HG03469 (cell line): ENCODE measurements around the gene STK32B.

Experiments
- ATAC-seq: cut with Tn5 transposase; IDR thresholded peaks from one replicate; pipeline ENCODE4 v1.9.1; 2021; ENCODE audit warnings: mild to moderate bottlenecking, moderate library complexity, moderate number of reproducible peaks; ENCODE audit not compliant: unreplicated experiment

Gene STK32B

GRCh38 chr4:5029447-5029846 is 21.8 kb upstream of the STK32B start:
- ATAC-seq = no peak

GRCh38 chr4:5030221-5030620 is 21.1 kb upstream of the STK32B start:
- ATAC-seq = no peak

GRCh38 chr4:5030927-5031326 is 20.4 kb upstream of the STK32B start:
- no peak for ATAC-seq

- no peak for ATAC-seq
Measured at GRCh38 chr4:5032813-5033212, 18.5 kb upstream of the STK32B start.

DNA sequence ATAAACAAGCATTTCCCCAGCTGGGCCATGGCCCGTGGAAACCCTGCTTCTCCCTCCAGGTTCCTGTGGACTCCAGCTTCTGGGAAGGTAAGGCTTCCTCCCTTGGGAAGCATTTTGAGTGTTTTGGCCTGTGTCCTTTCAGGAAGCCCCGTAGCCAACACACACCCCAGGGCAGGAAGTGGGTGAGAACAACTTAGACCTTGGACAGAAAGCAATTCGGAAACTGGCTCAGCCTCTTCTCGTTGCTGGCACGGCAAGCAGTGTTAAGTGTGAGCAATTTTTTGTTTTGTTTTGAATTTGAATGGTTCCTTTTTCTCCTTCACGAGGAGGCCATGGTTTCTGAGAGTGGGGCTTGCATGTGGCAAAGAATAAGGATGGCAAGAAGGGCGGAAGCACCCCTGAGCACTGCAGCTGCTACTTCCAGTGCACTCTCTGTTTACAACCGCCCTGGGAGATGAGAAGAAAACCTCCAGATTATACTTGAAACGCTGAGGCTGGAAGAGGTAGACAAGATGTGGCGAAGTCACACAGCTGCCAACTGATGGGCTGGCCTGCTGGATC is 17.9 kb upstream of the STK32B start:
- ATAC-seq = no peak

DNA sequence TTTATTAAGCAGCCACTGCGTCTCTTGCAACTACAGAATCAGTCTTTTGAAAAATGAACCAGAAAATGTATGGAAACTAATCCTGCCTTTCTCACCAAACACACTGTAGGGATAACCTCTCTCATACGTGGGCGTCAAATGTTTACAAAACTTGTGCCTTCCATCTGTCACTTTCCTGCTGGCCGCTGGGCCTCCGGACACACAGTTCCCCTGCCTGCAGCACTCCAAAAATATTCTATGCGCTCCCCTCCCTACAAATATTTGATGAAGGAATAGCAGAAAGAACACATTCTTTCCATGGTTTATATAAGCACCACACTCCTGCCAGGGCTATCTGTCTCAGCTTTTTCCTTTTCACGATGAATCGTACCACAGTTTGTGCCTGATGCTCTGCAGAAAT is 17.1 kb upstream of the STK32B start:
- ATAC-seq = no peak

DNA sequence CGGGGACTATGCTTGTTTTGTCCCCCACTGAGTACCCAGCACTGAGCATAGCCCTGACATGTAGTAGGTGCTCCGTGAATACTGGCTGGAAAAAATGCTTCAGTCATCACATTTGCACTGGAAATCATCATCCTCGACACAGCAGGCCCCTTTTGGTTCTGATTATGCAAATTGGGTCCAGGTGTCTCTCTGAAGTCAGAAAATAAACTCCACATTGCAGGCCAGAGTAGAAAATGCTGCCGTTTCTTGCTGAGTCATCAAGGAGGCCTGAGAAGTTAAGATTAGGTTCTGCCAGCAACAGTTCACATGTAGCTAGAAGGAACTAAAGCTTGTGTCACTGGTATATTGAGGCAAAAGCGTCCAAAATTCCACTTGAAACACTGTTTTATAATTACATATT is 15.0 kb upstream of the STK32B start:
- ATAC-seq = no peak

GRCh38 chr4:5037553-5038551 is 13.4 kb upstream of the STK32B start:
- ATAC-seq = no peak

DNA sequence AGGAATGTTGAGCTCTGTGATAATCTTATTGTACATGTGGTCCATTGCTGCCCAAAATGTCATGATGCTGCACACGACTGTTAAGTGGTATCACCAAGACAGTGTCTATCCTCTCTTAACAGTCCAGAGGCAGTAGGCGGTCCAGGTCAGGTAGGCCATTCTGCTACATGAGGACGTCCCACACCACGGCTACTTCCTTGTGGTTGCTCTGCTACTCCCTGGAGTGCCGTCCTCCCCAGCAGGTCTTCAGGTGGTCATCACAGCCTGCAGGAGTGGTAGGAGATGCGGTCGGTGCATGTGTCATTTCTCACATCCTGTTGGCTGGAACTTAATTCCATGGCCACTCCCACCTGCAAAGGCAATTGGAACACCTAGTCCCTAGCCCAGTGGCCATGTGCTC is 11.5 kb upstream of the STK32B start:
- no peak for ATAC-seq

DNA sequence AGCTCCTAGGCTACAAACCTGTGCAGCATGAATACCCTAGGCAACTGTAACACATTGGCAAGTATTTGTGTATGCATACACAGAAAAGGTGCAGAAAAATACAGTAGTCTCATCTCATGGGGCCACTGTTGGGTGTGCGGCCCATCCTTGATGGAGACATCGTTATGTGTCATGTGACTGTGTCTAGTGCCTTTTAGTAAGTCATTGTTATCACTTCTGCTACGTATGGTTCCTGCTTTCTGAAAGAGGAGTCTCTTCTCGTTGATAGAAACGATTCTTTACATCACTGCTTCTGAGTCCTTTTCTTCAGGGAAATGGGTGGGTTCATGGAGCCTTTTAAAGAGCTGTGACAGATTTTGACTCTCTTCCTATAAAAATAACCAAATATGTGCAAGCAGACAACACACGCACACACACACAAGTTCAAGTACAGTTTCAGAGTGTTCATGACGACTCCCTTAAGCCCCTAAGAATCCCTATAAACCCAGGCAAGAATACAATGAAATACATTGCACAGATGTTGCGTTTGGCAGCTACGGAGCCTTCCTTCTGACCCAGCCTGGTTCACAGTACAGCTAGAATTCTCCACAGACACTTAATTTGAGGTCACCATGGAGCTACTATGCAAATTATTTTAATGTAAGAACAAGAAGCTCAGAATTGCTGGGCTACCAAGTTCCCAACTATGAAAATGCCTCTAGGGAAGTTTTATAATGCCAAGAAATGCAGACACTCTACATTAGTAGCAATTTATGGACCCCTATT is 10.2 kb upstream of the STK32B start:
- ATAC-seq = no peak

DNA sequence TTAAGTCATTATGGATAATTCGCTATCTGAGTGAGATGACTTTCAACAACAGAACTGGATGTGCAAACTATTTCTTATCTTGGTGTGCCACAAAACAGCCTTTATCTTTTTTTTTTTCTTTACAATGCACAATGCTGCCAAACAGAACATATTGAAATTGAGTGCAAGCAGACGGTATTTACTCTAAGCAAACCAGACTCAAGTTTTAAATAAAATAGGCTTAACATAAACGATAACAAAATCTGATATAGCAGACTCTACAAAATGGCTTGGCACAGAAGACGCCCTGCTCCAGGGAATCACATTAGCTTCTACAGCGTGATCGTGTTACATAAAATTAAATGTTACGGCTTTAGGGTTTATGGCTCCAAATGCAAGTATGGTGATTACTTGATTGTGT is 9.6 kb upstream of the STK32B start:
- ATAC-seq = no peak

- ATAC-seq = no peak
Measured at GRCh38 chr4:5043579-5043978, 7.7 kb upstream of the STK32B start.

DNA sequence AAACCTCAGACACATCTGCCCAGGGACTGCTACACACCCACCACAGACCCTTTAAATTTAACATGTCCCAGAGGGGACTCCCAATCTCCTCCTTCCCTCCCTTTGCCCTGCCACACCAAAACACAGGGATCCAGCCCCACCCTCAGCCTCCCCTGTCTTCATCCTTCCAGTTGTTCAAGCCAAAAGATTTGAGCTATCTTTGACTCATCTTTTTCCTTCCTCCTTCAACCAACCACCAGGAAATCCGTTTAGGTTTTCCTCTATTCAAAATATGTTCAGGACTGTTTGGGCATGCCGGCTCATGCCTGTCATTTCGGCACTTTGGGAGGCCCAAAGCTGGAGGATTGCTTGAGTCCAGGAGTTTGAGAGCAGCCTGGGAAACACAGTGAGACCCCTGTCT is 6.9 kb upstream of the STK32B start:
- ATAC-seq = no peak

DNA sequence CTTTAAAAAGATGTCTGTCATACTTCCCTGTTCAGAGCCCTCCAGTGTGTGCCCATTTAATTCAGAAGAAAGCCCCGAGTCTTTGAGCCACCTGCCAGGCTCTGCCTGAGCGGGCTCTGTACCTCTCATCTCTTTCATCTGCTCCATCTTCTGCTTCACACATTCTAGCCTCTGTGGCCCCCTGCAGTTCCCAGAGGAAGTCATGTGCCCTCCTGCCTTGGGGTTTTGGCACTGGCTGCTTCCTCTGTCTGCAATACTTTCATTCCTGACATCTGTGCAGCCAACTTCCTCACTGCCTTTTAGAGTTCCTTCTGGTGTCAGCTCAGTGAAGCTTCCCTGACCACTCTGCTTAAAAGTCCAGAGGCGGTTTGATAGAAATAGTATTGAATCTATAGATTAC is 6.2 kb upstream of the STK32B start:
- ATAC-seq = no peak

DNA sequence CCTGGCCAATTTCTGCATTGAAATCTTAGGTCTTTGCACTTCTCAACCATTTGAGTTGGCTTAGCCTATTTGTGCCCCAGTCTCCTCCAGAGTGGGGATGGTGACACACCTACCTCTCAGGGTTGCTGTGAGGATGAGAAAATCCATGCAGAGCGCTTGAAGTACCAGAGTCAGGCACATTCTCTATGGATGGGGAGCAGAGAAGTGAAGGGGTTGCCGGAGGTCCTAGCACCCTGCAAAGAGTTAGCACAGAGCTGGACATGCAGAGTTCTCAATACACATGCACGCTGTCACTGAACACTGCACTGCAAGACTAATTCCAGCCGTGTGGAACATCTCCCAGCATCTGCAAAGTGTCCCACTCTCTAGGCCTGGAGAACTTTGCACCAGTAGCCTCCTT is 2.6 kb upstream of the STK32B start:
- no peak for ATAC-seq

DNA sequence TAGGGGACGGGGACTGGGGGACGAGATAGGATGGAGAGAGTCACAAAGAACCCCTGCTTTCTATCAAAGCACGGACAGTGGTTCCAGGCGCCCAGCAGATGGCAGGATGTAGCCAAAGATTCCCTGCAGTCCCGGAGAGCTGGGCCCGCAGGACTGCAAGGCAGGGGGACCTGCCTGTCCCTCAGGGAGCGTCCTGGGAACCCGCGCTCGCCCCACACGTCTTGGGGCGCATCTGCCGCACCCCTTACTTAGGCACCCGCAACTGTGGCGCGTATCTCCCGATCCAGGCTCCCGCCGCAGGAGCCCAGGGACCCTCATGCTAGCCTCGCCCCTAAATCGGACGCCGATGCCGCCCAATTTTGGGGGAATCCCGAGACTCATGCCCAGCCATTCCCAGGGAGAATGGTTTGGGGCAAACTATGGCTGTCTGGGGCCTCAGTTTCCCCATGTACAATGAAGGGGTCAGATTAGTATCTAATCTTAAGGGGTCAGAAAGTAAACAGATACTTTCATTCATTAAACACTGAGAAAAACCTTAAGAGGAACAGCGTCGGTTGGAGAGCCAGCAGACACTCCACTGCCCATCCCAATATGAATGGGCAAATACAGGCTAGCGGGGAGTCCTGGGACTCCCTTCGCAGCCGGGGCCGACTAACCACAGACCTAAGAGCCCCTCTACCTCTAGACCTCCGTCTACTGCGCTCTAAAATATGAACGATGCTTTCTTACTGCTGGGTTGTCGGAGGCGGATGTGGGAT is 581 bp upstream of the STK32B start:
- ATAC-seq = no peak

- no peak for ATAC-seq
Measured at GRCh38 chr4:5052204-5052702, 973 bp downstream of the STK32B start.

DNA sequence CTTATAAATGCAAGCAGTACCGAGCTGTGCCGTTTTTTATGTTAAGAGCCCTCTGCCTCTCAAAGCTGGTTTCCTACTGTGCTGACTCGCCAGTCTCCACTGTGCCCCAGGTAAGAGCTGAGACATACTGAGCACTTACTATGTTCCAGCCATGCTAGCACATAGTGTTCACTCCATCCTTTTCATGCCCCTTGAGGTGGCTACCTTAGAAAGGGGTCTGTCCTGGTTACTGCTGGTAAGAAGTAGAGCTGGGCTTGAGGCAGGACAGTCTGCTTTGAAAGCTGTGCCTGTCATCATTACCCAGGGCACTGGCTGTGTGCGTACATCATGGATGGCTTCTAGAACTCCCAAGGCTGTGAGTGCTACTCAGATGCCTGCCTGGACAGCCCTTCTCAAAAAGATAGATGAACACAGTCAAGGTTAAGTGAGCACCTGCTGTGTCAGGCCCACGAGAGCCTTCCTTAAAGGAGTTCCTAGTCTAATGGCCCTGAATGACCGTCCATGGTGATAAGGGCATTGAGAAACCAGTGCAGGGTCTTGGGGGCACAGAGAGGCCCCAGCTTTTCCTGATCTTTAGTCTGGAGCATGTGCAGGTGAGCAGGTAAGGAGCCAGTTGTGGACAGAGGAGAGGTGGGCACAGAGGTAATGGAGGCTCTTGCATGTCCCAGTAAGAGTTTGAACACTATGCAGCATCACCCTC is 1.6 kb downstream of the STK32B start:
- no peak for ATAC-seq

DNA sequence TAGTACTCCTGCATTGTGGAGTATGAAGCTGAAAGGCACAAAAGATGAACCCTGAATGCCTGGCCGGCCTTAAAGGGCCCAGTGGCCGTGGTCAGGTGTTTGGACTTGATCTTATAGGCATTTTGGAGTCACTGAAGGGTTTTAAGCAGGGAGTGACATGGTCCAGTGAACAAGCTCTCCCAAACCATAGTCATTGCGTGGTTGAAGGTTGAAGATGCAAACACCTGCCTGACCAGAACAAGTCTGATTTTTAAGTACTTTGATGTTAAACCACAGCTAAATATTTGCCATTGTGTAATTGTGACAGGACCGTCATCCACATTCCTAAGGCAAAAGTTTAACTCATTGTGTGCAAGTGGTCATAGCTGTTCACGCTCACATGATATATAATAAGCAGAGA is 3.3 kb downstream of the STK32B start:
- no peak for ATAC-seq

- no peak for ATAC-seq
Measured at GRCh38 chr4:5055411-5055810, 4.1 kb downstream of the STK32B start.
